HG02943 (cell line): ENCODE results near the gene MAGIX.
"Not testable (repeated sequence)": the region's sequence is repeated elsewhere in the genome, so short reads cannot be mapped to it uniquely, and the experiment has no call there.

Experiments used
- ATAC-seq: cut with Tn5 transposase; IDR thresholded peaks from one replicate; pipeline ENCODE4 v1.9.1; 2021; ENCODE audit warnings: mild to moderate bottlenecking, low read depth, moderate library complexity; ENCODE audit not compliant: unreplicated experiment

The MAGIX gene

GRCh38 chrX:49162620-49163019 lies at the start of gene MAGIX:
TSS of gene MAGIX (plus strand) at chrX:49162758. CDS start at chrX:49162890, 132 bp downstream.
- ATAC-seq: no peak

- ATAC-seq: no peak
These were observed 46.5 kb upstream of the MAGIX start for GRCh38 chrX:49116076-49116475.

- no peak for ATAC-seq
These were observed 45.8 kb upstream of the MAGIX start for GRCh38 chrX:49116716-49117115.

GRCh38 chrX:49117581-49117980 lies 45.0 kb upstream of the MAGIX start:
- ATAC-seq: no peak

- ATAC-seq: no peak
These were observed 42.5 kb upstream of the MAGIX start for GRCh38 chrX:49120091-49120490.

- no peak for ATAC-seq
These were observed 40.1 kb upstream of the MAGIX start for GRCh38 chrX:49122499-49122898.

- not testable (repeated sequence) for ATAC-seq
These were observed 34.8 kb upstream of the MAGIX start for GRCh38 chrX:49127742-49128258.

GRCh38 chrX:49129427-49129826 lies 33.1 kb upstream of the MAGIX start:
- ATAC-seq: no peak

- not testable (repeated sequence) for ATAC-seq
These were observed 30.3 kb upstream of the MAGIX start for GRCh38 chrX:49132275-49132674.

GRCh38 chrX:49133759-49134158 lies 28.8 kb upstream of the MAGIX start:
- ATAC-seq: no peak

- ATAC-seq: no peak
These were observed 25.1 kb upstream of the MAGIX start for GRCh38 chrX:49137492-49137891.

GRCh38 chrX:49139713-49140112 lies 22.8 kb upstream of the MAGIX start:
- ATAC-seq: no peak

GRCh38 chrX:49142264-49142663 lies 20.3 kb upstream of the MAGIX start:
- not testable (repeated sequence) for ATAC-seq

GRCh38 chrX:49143154-49143553 lies 19.4 kb upstream of the MAGIX start:
- not testable (repeated sequence) for ATAC-seq

- no peak for ATAC-seq
These were observed 15.3 kb upstream of the MAGIX start for GRCh38 chrX:49147282-49147681.

GRCh38 chrX:49147936-49148335 lies 14.6 kb upstream of the MAGIX start:
- no peak for ATAC-seq

- not testable (repeated sequence) for ATAC-seq
These were observed 14.0 kb upstream of the MAGIX start for GRCh38 chrX:49148390-49149100.

- ATAC-seq: not testable (repeated sequence)
These were observed 13.3 kb upstream of the MAGIX start for GRCh38 chrX:49149291-49149690.

- ATAC-seq: no peak
These were observed 9.1 kb upstream of the MAGIX start for GRCh38 chrX:49153467-49153866.

GRCh38 chrX:49155243-49155899 lies 7.2 kb upstream of the MAGIX start:
- no peak for ATAC-seq

GRCh38 chrX:49155900-49156837 lies 6.4 kb upstream of the MAGIX start:
- peak; percentile 84 for ATAC-seq
